ENCODE measurements around the gene ZNF354B. TPM values are rescaled to one million over a fixed set of nuclear protein-coding genes. Genes with fewer than 3 reads are reported as not detected.

ZNF354B gene
- total RNA-seq (2014; rRNA removed; shearing (Covaris generic)) (11.5 and 12.3 TPM in 2 replicates), polyA plus RNA-seq (2016; fragmentation: Nextera tagmentation; extraction: Ambion mirVana) (9.0 and 9.2 TPM in 2 replicates)
- long read RNA-seq, partial matches to known transcripts: 0 of 2 reads
- long read RNA-seq, other reads (novel, unspliced or antisense): 0 of 2 reads

DNA sequence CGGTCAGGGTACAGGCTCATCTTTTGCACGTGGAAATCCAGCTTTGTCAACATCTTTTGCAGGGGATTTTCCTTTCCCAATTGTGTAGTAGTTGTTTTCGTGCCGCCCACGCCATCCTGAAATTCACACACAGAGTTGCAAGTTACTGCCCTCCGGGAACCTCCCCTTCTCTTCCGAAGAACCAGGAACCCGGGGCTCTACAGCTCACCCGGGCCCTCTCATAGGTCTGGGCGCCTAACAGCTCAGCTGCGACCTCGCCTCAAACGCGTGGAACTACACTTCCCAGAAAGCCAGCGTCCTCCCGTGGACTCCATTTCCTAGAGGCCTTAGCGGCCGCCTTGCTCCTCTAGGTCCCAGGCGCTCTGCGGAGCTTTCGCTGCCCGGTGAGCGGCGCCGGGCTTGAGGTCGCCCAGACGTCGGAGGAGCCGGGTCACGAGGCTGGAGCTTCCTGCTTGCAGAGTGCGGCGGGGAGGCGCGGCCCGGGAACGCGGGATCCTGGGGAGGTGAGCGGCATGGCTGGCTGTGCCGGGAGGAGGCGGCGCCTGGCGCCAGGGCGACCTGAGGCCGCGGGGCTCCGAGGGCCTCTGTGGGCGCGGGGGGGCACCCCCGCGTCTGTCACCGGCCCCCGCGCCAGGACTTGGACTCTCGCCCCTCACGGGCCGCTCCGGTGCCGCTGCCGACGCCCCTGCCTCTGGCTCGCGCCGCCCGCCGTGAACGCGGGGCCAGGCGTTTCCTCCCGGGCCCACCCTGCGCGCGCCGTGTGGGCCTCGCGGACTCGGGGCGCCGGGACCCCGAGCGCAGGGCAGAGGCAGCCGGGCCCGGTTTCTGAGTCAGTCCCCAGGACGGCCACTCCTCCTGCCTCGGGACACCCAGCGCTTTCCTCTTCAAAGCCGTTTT, at the start of gene ZNF354B:
Gene ZNF354B, plus strand, starts transcription at position 329 of the 897 bp plus-strand sequence. CDS start 1,095 bp downstream, outside the sequence.
- no peaks in the 10 kb centered on the region for H3K27me3 ChIP-seq (ENCODE audit: insufficient read depth)
- no peak within 1 kb of the TSS for H3K27ac ChIP-seq (ENCODE audit: low read depth)
- no peaks in the 10 kb centered on the region for H3F3A ChIP-seq (replicated peaks; ENCODE audit: low read depth)
- ATAC-seq (peak; percentile 96), DNase-seq (ENCODE audit: low spot score) (peak; percentile 98)
- Mint-ChIP-seq H3K4me1 (peaks cover 10% of the 10 kb centered on the region), H3K4me3 (peak within 1 kb of the TSS; percentile 73), H3K27ac (no peak within 1 kb of the TSS), H3K36me3 (ENCODE audit: low read depth) (peaks cover 20% of the 10 kb centered on the region), H3K27me3 (ENCODE audit: insufficient read depth, low read depth, poor library complexity) (peaks cover 4% of the 10 kb centered on the region), H3K9me3 (peaks cover 15% of the 10 kb centered on the region)
- no peak for TF ChIP-seq JUNB (IDR thresholded peaks at IDR 0.05; ENCODE audit: unreplicated experiment)
- TF ChIP-seq, protein P1, sequence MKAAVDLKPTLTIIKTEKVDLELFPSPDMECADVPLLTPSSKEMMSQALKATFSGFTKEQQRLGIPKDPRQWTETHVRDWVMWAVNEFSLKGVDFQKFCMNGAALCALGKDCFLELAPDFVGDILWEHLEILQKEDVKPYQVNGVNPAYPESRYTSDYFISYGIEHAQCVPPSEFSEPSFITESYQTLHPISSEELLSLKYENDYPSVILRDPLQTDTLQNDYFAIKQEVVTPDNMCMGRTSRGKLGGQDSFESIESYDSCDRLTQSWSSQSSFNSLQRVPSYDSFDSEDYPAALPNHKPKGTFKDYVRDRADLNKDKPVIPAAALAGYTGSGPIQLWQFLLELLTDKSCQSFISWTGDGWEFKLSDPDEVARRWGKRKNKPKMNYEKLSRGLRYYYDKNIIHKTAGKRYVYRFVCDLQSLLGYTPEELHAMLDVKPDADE (IDR thresholded peaks at IDR 0.05): peak; percentile 98
- no peak for TF ChIP-seq ZNF114 (CRISPR knock-in tag; IDR thresholded peaks at IDR 0.05)
- peak; percentile 84 for TF ChIP-seq POLR2AphosphoS5 (IDR thresholded peaks at IDR 0.05; ENCODE audit: low read depth)
- TF ChIP-seq CREB1 (CRISPR knock-in tag; IDR thresholded peaks at IDR 0.05; ENCODE audit: low read depth): peak; percentile 57
- TF ChIP-seq, protein P2, sequence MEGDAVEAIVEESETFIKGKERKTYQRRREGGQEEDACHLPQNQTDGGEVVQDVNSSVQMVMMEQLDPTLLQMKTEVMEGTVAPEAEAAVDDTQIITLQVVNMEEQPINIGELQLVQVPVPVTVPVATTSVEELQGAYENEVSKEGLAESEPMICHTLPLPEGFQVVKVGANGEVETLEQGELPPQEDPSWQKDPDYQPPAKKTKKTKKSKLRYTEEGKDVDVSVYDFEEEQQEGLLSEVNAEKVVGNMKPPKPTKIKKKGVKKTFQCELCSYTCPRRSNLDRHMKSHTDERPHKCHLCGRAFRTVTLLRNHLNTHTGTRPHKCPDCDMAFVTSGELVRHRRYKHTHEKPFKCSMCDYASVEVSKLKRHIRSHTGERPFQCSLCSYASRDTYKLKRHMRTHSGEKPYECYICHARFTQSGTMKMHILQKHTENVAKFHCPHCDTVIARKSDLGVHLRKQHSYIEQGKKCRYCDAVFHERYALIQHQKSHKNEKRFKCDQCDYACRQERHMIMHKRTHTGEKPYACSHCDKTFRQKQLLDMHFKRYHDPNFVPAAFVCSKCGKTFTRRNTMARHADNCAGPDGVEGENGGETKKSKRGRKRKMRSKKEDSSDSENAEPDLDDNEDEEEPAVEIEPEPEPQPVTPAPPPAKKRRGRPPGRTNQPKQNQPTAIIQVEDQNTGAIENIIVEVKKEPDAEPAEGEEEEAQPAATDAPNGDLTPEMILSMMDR (conservative IDR thresholded peaks at IDR 0.05; ENCODE audit: low read depth in 2 of 2): 0 out of 4 replicates have a peak, but pooled peaks of 1 of the 2 experiments have one; percentile 9
- peaks cover 3% of the 10 kb centered on the region for H4K20me1 ChIP-seq (replicated peaks; ENCODE audit: insufficient read depth)
- H3K4me3 ChIP-seq: peak within 1 kb of the TSS; percentile 67
- no peaks in the 10 kb centered on the region for H3K9me2 ChIP-seq (ENCODE audit: insufficient read depth)
- H3K4me2 ChIP-seq: peak within 1 kb of the TSS; percentile 65
- no peaks in the 10 kb centered on the region for H3K36me3 ChIP-seq (ENCODE audit: insufficient read depth)
- peaks cover 6% of the 10 kb centered on the region; the same call in 1 of the 2 replicates for H3K79me2 ChIP-seq (replicated peaks; ENCODE audit: insufficient read depth)
- H2AFZ ChIP-seq: peak within 1 kb of the TSS; percentile 28; the same call in 1 of the 2 replicates
- H3K4me1 ChIP-seq (ENCODE audit: insufficient read depth): no peaks in the 10 kb centered on the region

DNA sequence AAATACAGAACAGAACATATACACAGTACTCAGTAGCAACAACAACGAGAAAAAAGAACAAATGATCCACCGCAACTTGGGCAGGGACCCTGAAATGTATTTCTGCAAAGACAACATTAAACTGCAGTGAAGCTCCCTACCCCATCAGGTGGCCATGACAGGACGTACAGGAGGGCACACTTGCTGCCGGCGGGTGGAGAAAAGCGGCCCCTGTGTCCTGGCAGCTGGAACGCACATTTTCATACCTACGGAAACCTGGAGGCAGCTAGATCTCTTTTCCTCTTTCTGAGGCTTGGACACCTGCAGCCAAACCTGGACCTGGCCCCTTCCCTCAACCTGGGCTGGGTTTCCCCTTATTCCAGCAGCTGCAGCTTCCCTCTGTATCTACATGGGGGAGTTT, 42.2 kb upstream of the ZNF354B start:
- Histone ChIP-seq H3K9me2 (ENCODE audit: insufficient read depth) (no peaks in the 10 kb centered on the region), H3K4me3 (no peak overlapping the region), H3F3A (replicated peaks; ENCODE audit: low read depth) (no peaks in the 10 kb centered on the region), H2AFZ (peak overlapping the region; percentile 76), H3K36me3 (ENCODE audit: insufficient read depth) (no peaks in the 10 kb centered on the region), H3K27ac (ENCODE audit: low read depth) (no peak overlapping the region), H3K4me1 (ENCODE audit: insufficient read depth) (no peaks in the 10 kb centered on the region), H4K20me1 (replicated peaks; ENCODE audit: insufficient read depth) (no peaks in the 10 kb centered on the region), H3K79me2 (replicated peaks; ENCODE audit: insufficient read depth) (no peaks in the 10 kb centered on the region), H3K4me2 (no peak overlapping the region), H3K27me3 (ENCODE audit: insufficient read depth) (no peaks in the 10 kb centered on the region)
- no peak for DNase-seq (ENCODE audit: low spot score)
- Mint-ChIP-seq H3K4me3 (no peak overlapping the region), H3K36me3 (ENCODE audit: low read depth) (peaks cover 17% of the 10 kb centered on the region; the same call in 2 of the 3 replicates), H3K9me3 (peaks cover 90% of the 10 kb centered on the region), H3K4me1 (no peaks in the 10 kb centered on the region), H3K27me3 (ENCODE audit: insufficient read depth, low read depth, poor library complexity) (peaks cover 5% of the 10 kb centered on the region), H3K27ac (no peak overlapping the region)
- ATAC-seq: no peak
- no peak for TF ChIP-seq EZH2 (IDR thresholded peaks at IDR 0.05; ENCODE audit: low read depth, unreplicated experiment)
- TF ChIP-seq POLR2AphosphoS5 (IDR thresholded peaks at IDR 0.05; ENCODE audit: low read depth): no peak
- TF ChIP-seq, protein P2 (conservative IDR thresholded peaks at IDR 0.05; ENCODE audit: low read depth in 2 of 2): no peak
- no peak for TF ChIP-seq NANOG (IDR thresholded peaks at IDR 0.05; ENCODE audit: borderline replicate concordance)
- no peak for TF ChIP-seq ZNF331 (CRISPR knock-in tag; IDR thresholded peaks at IDR 0.05; ENCODE audit: low read depth)
- no peak for TF ChIP-seq STAT1 (IDR thresholded peaks at IDR 0.05; ENCODE audit: unreplicated experiment)
- no peak for TF ChIP-seq EZH2phosphoT487 (IDR thresholded peaks at IDR 0.05; ENCODE audit: unreplicated experiment)
- no peak for TF ChIP-seq CREB1 (CRISPR knock-in tag; IDR thresholded peaks at IDR 0.05; ENCODE audit: low read depth)
- TF ChIP-seq, protein P1 (IDR thresholded peaks at IDR 0.05): no peak

Data from GM23338 (cell line).